HepG2 (cell line): ENCODE measurements around the gene GGACT. TPM values are rescaled to one million over a fixed set of nuclear protein-coding genes. Genes with fewer than 3 reads are reported as not detected.

ENCODE experiments used
- ARHGAP35 ChIP-seq: sonication (generic); formaldehyde crosslinking; IDR thresholded peaks from 2 replicates; pipeline ENCODE4 v1.9.0; 2022; ENCODE audit warnings: mild to moderate bottlenecking, inconsistent platforms, moderate library complexity, missing genetic modification reagents, borderline replicate concordance
- ARNT ChIP-seq: fragments of 450-650 bp; IDR thresholded peaks from 2 replicates; pipeline ENCODE4 v1.6.1; 2017
- ATF7 ChIP-seq, 2 experiments: fragments of 450-650 bp in 1 of 2; sonication (generic) in 1 of 2; formaldehyde crosslinking in 1 of 2; IDR thresholded peaks; 2 replicates each; pipeline versions ENCODE4 v1.4.0 to v1.6.1; 2016 to 2020; ENCODE audit warnings: antibody characterized with exemption in 1 of 2, mild to moderate bottlenecking in 1 of 2, missing genetic modification reagents in 1 of 2
- ATRX ChIP-seq: sonication (generic); formaldehyde crosslinking; IDR thresholded peaks from 2 replicates; pipeline ENCODE4 v1.4.0; 2020; ENCODE audit warnings: missing genetic modification reagents, borderline replicate concordance
- DR1 ChIP-seq: sonication (generic); formaldehyde crosslinking; IDR thresholded peaks from 2 replicates; pipeline ENCODE4 v1.8.0; 2021; ENCODE audit warnings: mild to moderate bottlenecking, missing genetic modification reagents, inconsistent platforms
- E2F5 ChIP-seq: sonication (generic); formaldehyde crosslinking; conservative IDR thresholded peaks from 2 replicates; pipeline ENCODE4 v1.4.0; 2020; ENCODE audit warnings: missing genetic modification reagents
- ERF ChIP-seq: IDR thresholded peaks from 2 replicates; pipeline ENCODE4 v1.6.1; 2018; ENCODE audit warnings: missing biosample characterization, missing genetic modification reagents
- FOXP4 ChIP-seq: sonication (generic); formaldehyde crosslinking; IDR thresholded peaks from 2 replicates; pipeline ENCODE4 v1.4.0; 2020; ENCODE audit warnings: missing genetic modification reagents
- KAT7 ChIP-seq: IDR thresholded peaks from 2 replicates; pipeline ENCODE4 v1.6.1; 2018; ENCODE audit warnings: borderline replicate concordance, missing compliant biosample characterization
- NBN ChIP-seq: fragments of 450-650 bp; conservative IDR thresholded peaks from 2 replicates; pipeline ENCODE4 v1.6.1; 2017
- POLR2AphosphoS5 ChIP-seq: IDR thresholded peaks from 2 replicates; pipeline ENCODE4 v1.6.1; 2012; ENCODE audit warnings: low read depth, low read length
- RARG ChIP-seq: sonication (generic); formaldehyde crosslinking; IDR thresholded peaks from 2 replicates; pipeline ENCODE4 v1.4.0; 2020; ENCODE audit warnings: low read depth, mild to moderate bottlenecking, missing genetic modification reagents
- SALL1 ChIP-seq: sonication (generic); formaldehyde crosslinking; IDR thresholded peaks from 2 replicates; pipeline ENCODE4 v1.8.0; 2022; ENCODE audit warnings: mild to moderate bottlenecking, missing genetic modification reagents
- SMAD3 ChIP-seq: sonication (generic); formaldehyde crosslinking; IDR thresholded peaks from 2 replicates; pipeline ENCODE4 v1.4.0; 2020; ENCODE audit warnings: missing genetic modification reagents
- SP5 ChIP-seq: IDR thresholded peaks from 2 replicates; pipeline ENCODE4 v1.6.1; 2016; ENCODE audit warnings: low read depth, borderline replicate concordance
- THAP7 ChIP-seq: sonication (generic); formaldehyde crosslinking; IDR thresholded peaks from 2 replicates; pipeline ENCODE4 v1.8.1; 2023; ENCODE audit warnings: mild to moderate bottlenecking, missing genetic modification reagents
- ZFP62 ChIP-seq: sonication (generic); formaldehyde crosslinking; IDR thresholded peaks from 2 replicates; pipeline ENCODE4 v1.4.0; 2020; ENCODE audit warnings: missing genetic modification reagents
- ZNF10 ChIP-seq: sonication (generic); formaldehyde crosslinking; IDR thresholded peaks from 2 replicates; pipeline ENCODE4 v1.4.0; 2020; ENCODE audit warnings: mild to moderate bottlenecking, low read depth, missing genetic modification reagents, borderline replicate concordance
- ZNF282 ChIP-seq: fragments of 450-650 bp; IDR thresholded peaks from 2 replicates; pipeline ENCODE4 v1.6.1; 2018; ENCODE audit not compliant: partially characterized antibody
- ZNF451 ChIP-seq: sonication (generic); formaldehyde crosslinking; IDR thresholded peaks from 2 replicates; pipeline ENCODE4 v1.5.0; 2020; ENCODE audit warnings: mild to moderate bottlenecking, missing genetic modification reagents
- ZNF512B ChIP-seq: sonication (generic); formaldehyde crosslinking; IDR thresholded peaks from 2 replicates; pipeline ENCODE4 v1.5.1; 2020; ENCODE audit warnings: missing genetic modification reagents, mild to moderate bottlenecking, borderline replicate concordance
- ZNF547 ChIP-seq: sonication (generic); formaldehyde crosslinking; IDR thresholded peaks from 2 replicates; pipeline ENCODE4 v1.5.1; 2020; ENCODE audit warnings: mild to moderate bottlenecking, missing genetic modification reagents
- ZNF570 ChIP-seq: sonication (generic); formaldehyde crosslinking; IDR thresholded peaks from 2 replicates; pipeline ENCODE4 v1.4.0; 2020; ENCODE audit warnings: mild to moderate bottlenecking, missing genetic modification reagents, borderline replicate concordance
- ZNF577 ChIP-seq: sonication (generic); formaldehyde crosslinking; IDR thresholded peaks from 2 replicates; pipeline ENCODE4 v1.4.0; 2020; ENCODE audit warnings: mild to moderate bottlenecking, low read depth, missing genetic modification reagents, borderline replicate concordance
- polyA plus RNA-seq, 8 experiments: library from polyadenylated mRNA; depleted of rRNA in 3 of 8; stranded (reverse) in 7 of 8; unstranded in 1 of 8; fragments of >200 nt; fragmentation: Illumina TruSeq in 4 of 8; extraction: Trizol in 4 of 8; gene quantifications; 2 replicates each; pipeline versions ENCODE4 v1.2.1 to v1.2.3, GENCODE V29; 2011 to 2016; ENCODE audit warnings: low read depth in 4 of 8, missing spikeins in 1 of 8, mixed read lengths in 1 of 8; ENCODE audit not compliant: insufficient read depth in 1 of 8
- total RNA-seq, 5 experiments: library from RNA; depleted of rRNA; stranded (reverse); fragments of >200 nt; fragmentation: Illumina TruSeq; extraction: Trizol; gene quantifications; 2 replicates each; pipeline ENCODE4 v1.2.3, GENCODE V29; 2016; ENCODE audit warnings: low read depth in 1 of 5

GGACT gene
- total and polyA plus RNA-seq, 2 of the 13 experiments (the other 11 are each of a cell fraction or from before 2014, with no cell fraction given), result 1.7 to 1.9 TPM

GRCh38 chr13:100588331-100589177 is at the start of gene GGACT (continued):
- TF ChIP-seq ZNF512B (CRISPR knock-in tag), result no peak
- peak; percentile 90 for TF ChIP-seq SALL1 (CRISPR knock-in tag)
- TF ChIP-seq RARG (CRISPR knock-in tag), result no peak
- TF ChIP-seq E2F5 (CRISPR knock-in tag), result 0 out of 2 replicates have a peak, but pooled peaks have one; percentile 10
- TF ChIP-seq NBN, result no peak
- no peak for TF ChIP-seq ZNF451 (CRISPR knock-in tag)
- no peak for TF ChIP-seq ZFP62 (CRISPR knock-in tag)
- peak; percentile 55; the same call in 1 of the 2 replicates for TF ChIP-seq ARHGAP35
- TF ChIP-seq ATF7 (IDR thresholded peaks at IDR 0.05), result no peak
- TF ChIP-seq ATF7 (CRISPR knock-in tag; IDR thresholded peaks at IDR 0.05), result 0 out of 2 replicates have a peak, but pooled peaks have one; percentile 21
- TF ChIP-seq THAP7 (CRISPR knock-in tag), result no peak
- TF ChIP-seq ZNF10 (CRISPR knock-in tag), result no peak
- peak; percentile 76 for TF ChIP-seq ERF
- no peak for TF ChIP-seq ZNF570
- TF ChIP-seq POLR2AphosphoS5, result no peak; the same call in 1 of the 2 replicates
- TF ChIP-seq ZNF282, result no peak
- TF ChIP-seq ZNF577, result no peak
- no peak for TF ChIP-seq SMAD3 (CRISPR knock-in tag)
- TF ChIP-seq ARNT, result no peak
- 0 out of 2 replicates have a peak, but pooled peaks have one; percentile 34 for TF ChIP-seq DR1 (CRISPR knock-in tag)
- TF ChIP-seq FOXP4, result no peak
- no peak; the same call in 1 of the 2 replicates for TF ChIP-seq SP5 (CRISPR knock-in tag)
- no peak for TF ChIP-seq ATRX
- no peak for TF ChIP-seq KAT7 (CRISPR knock-in tag)
- peak; percentile 95 for TF ChIP-seq ZNF547 (CRISPR knock-in tag)
